Astrocyte (in vitro differentiated cells and primary cell): ENCODE data around the gene ALDOA. TPM values are rescaled to one million over a fixed set of nuclear protein-coding genes. Genes with fewer than 3 reads are reported as not detected.

Source experiments
- DNase-seq: peaks from one replicate; pipeline ENCODE4 v3.0.0-alpha.2; 2010; ENCODE audit warnings: low read depth
- FAIRE-seq: peaks from 2 replicates; lab custom pipeline; 2011; peaks lifted over from hg19 to GRCh38; lab: Jason Lieb, UNC
- H2AFZ ChIP-seq: 2 replicates; pipeline ENCODE4 v1.6.0; 2012; ENCODE audit warnings: low read depth, low read length, inconsistent platforms
- H3K27ac ChIP-seq: 2 replicates; pipeline ENCODE4 v1.5.1; 2011; ENCODE audit warnings: low read depth, low read length, inconsistent platforms
- H3K27me3 ChIP-seq: 2 replicates; pipeline ENCODE4 v1.6.0; 2011; ENCODE audit warnings: low read length, inconsistent platforms; ENCODE audit not compliant: insufficient read depth
- H3K36me3 ChIP-seq: 2 replicates; pipeline ENCODE4 v1.5.1; 2011; ENCODE audit warnings: low read length, inconsistent platforms; ENCODE audit not compliant: insufficient read depth
- H3K4me1 ChIP-seq: 2 replicates; pipeline ENCODE4 v1.5.1; 2011; ENCODE audit warnings: low read length, inconsistent platforms; ENCODE audit not compliant: insufficient read depth
- H3K4me2 ChIP-seq: 2 replicates; pipeline ENCODE4 v1.6.0; 2012; ENCODE audit warnings: low read length, inconsistent platforms
- H3K4me3 ChIP-seq: 2 replicates; pipeline ENCODE4 v1.5.1; 2011; ENCODE audit warnings: low read depth, mild to moderate bottlenecking, low read length, inconsistent platforms; ENCODE audit not compliant: insufficient read depth
- H3K79me2 ChIP-seq: 2 replicates; pipeline ENCODE4 v1.6.0; 2012; ENCODE audit warnings: mild to moderate bottlenecking, low read length, inconsistent platforms; ENCODE audit not compliant: insufficient read depth
- H3K9ac ChIP-seq: 2 replicates; pipeline ENCODE4 v1.6.0; 2012; ENCODE audit warnings: mild to moderate bottlenecking, low read length, inconsistent platforms
- H3K9me3 ChIP-seq: 2 replicates; pipeline ENCODE4 v1.5.1; 2012; ENCODE audit warnings: low read depth, mild to moderate bottlenecking, low read length, inconsistent platforms; ENCODE audit not compliant: insufficient read depth
- H4K20me1 ChIP-seq: 2 replicates; pipeline ENCODE4 v1.6.0; 2012; ENCODE audit warnings: low read length, inconsistent platforms; ENCODE audit not compliant: insufficient read depth
- H3K27ac Mint-ChIP-seq: one replicate; pipeline ENCODE4 v1.8.0; 2021; ENCODE audit warnings: mild to moderate bottlenecking, mixed read lengths; ENCODE audit not compliant: unreplicated experiment
- H3K27me3 Mint-ChIP-seq: one replicate; pipeline ENCODE4 v1.8.0; 2021; ENCODE audit warnings: low read depth, mixed read lengths; ENCODE audit not compliant: unreplicated experiment
- H3K36me3 Mint-ChIP-seq: one replicate; pipeline ENCODE4 v1.8.0; 2021; ENCODE audit warnings: low read depth, mixed read lengths; ENCODE audit not compliant: unreplicated experiment
- H3K4me1 Mint-ChIP-seq: one replicate; pipeline ENCODE4 v1.8.0; 2021; ENCODE audit warnings: low read depth, mixed read lengths; ENCODE audit not compliant: unreplicated experiment
- H3K4me3 Mint-ChIP-seq: one replicate; pipeline ENCODE4 v1.8.0; 2021; ENCODE audit warnings: mild to moderate bottlenecking, moderate library complexity, mixed read lengths; ENCODE audit not compliant: unreplicated experiment
- H3K9me3 Mint-ChIP-seq: one replicate; pipeline ENCODE4 v1.8.0; 2021; ENCODE audit warnings: mild to moderate bottlenecking, mixed read lengths; ENCODE audit not compliant: unreplicated experiment
- CTCF ChIP-seq: IDR thresholded peaks from 2 replicates; pipeline ENCODE4 v1.5.1; 2011; ENCODE audit warnings: low read depth, mild to moderate bottlenecking, inconsistent platforms, low read length, moderate library complexity; ENCODE audit not compliant: insufficient read depth
- EZH2 ChIP-seq: IDR thresholded peaks from 2 replicates; pipeline ENCODE4 v1.6.1; 2012; ENCODE audit warnings: mild to moderate bottlenecking, low read length, inconsistent platforms; ENCODE audit not compliant: insufficient read depth
- total RNA-seq: library from RNA; stranded (reverse); gene quantifications from 2 replicates; pipeline ENCODE4 v1.2.1, GENCODE V29; 2021

Gene ALDOA
- total RNA-seq, 1 donor from 2014 or later: 1,795 TPM

- FAIRE-seq (no peak), DNase-seq (no peak)
- TF ChIP-seq EZH2 (no peak), CTCF (no peak)
- H3K4me2 ChIP-seq: peak overlapping the region; percentile 96
- H3K27me3 Mint-ChIP-seq: no peaks in the 10 kb centered on the region
- peaks cover 17% of the 10 kb centered on the region for H3K36me3 Mint-ChIP-seq
- H3K27ac ChIP-seq: peak overlapping the region; percentile 81
- H3K9me3 ChIP-seq: no peaks in the 10 kb centered on the region
- H3K27me3 ChIP-seq: no peaks in the 10 kb centered on the region
- H3K4me1 ChIP-seq: peaks cover 26% of the 10 kb centered on the region
- H3K9me3 Mint-ChIP-seq: no peaks in the 10 kb centered on the region
- peaks cover 24% of the 10 kb centered on the region for H3K4me1 Mint-ChIP-seq
- peak overlapping the region; percentile 97 for H3K4me3 ChIP-seq
- peaks cover 59% of the 10 kb centered on the region for H4K20me1 ChIP-seq
- H2AFZ ChIP-seq: no peak overlapping the region
- H3K27ac Mint-ChIP-seq: peak overlapping the region; percentile 90
- H3K4me3 Mint-ChIP-seq: peak overlapping the region; percentile 96
- H3K36me3 ChIP-seq: peaks cover 19% of the 10 kb centered on the region
- peak overlapping the region; percentile 96 for H3K9ac ChIP-seq
- peaks cover 64% of the 10 kb centered on the region for H3K79me2 ChIP-seq
These were observed 12.1 kb downstream of the ALDOA start for GRCh38 chr16:30077656-30078055.

- Mint-ChIP-seq H3K27me3 (no peaks in the 10 kb centered on the region), H3K4me3 (no peak overlapping the region), H3K27ac (no peak overlapping the region), H3K4me1 (peaks cover 24% of the 10 kb centered on the region), H3K9me3 (no peaks in the 10 kb centered on the region), H3K36me3 (peaks cover 24% of the 10 kb centered on the region)
- no peak overlapping the region for H3K27ac ChIP-seq
- peaks cover 69% of the 10 kb centered on the region for H4K20me1 ChIP-seq
- no peak overlapping the region for H2AFZ ChIP-seq
- DNase-seq (no peak), FAIRE-seq (no peak)
- peaks cover 71% of the 10 kb centered on the region for H3K79me2 ChIP-seq
- no peak overlapping the region for H3K4me3 ChIP-seq
- TF ChIP-seq EZH2 (no peak), CTCF (no peak)
- H3K36me3 ChIP-seq: peaks cover 20% of the 10 kb centered on the region
- no peaks in the 10 kb centered on the region for H3K27me3 ChIP-seq
- H3K4me1 ChIP-seq: peaks cover 26% of the 10 kb centered on the region
- H3K9me3 ChIP-seq: no peaks in the 10 kb centered on the region
- peak overlapping the region; percentile 96 for H3K9ac ChIP-seq
- no peak overlapping the region for H3K4me2 ChIP-seq
These were observed 13.2 kb downstream of the ALDOA start for GRCh38 chr16:30078744-30079143.

- Mint-ChIP-seq H3K36me3 (peaks cover 29% of the 10 kb centered on the region), H3K4me1 (peaks cover 24% of the 10 kb centered on the region), H3K9me3 (no peaks in the 10 kb centered on the region), H3K4me3 (peak overlapping the region; percentile 29), H3K27me3 (no peaks in the 10 kb centered on the region), H3K27ac (no peak overlapping the region)
- H3K4me2 ChIP-seq: no peak overlapping the region
- H3K4me1 ChIP-seq: peaks cover 26% of the 10 kb centered on the region
- H2AFZ ChIP-seq: no peak overlapping the region
- TF ChIP-seq EZH2 (no peak), CTCF (no peak)
- no peaks in the 10 kb centered on the region for H3K9me3 ChIP-seq
- H3K9ac ChIP-seq: no peak overlapping the region
- DNase-seq: no peak
- peaks cover 22% of the 10 kb centered on the region for H3K36me3 ChIP-seq
- H3K27me3 ChIP-seq: no peaks in the 10 kb centered on the region
- no peak for FAIRE-seq
- H3K27ac ChIP-seq: no peak overlapping the region
- H3K4me3 ChIP-seq: no peak overlapping the region
- H3K79me2 ChIP-seq: peaks cover 71% of the 10 kb centered on the region
- H4K20me1 ChIP-seq: peaks cover 73% of the 10 kb centered on the region
These were observed 13.9 kb downstream of the ALDOA start for GRCh38 chr16:30079480-30079879.
